Stimulated activated naive B cell treated with anti-CD40 and anti-IgM and Interleukin-4, amounts not matched to agents 10 μg/mL and 1 μg/mL and 100 μg/mL, for 72 hours (primary cell): ENCODE results near the gene SUMO1.

Experiments used
- ATAC-seq, 2 donors: fragments of 150-1000 bp; cut with Tn5 transposase; replicated peaks; 2 replicates each; pipeline ENCODE4 v1.10.0; 2021; ENCODE audit warnings: moderate library complexity in 1 of 2
- DNase-seq: peaks from one replicate; pipeline ENCODE4 v3.0.0; 2021
- H3K27ac Mint-ChIP-seq: one replicate; pipeline ENCODE4 v1.8.0; 2022; ENCODE audit warnings: mild to moderate bottlenecking, mixed read lengths
- H3K27me3 Mint-ChIP-seq, 2 donors: one replicate each; pipeline ENCODE4 v1.8.0; 2022; ENCODE audit warnings: mixed read lengths in 2 of 2
- H3K36me3 Mint-ChIP-seq, 2 donors: one replicate each; pipeline ENCODE4 v1.8.0; 2022; ENCODE audit warnings: mixed read lengths in 2 of 2, mild to moderate bottlenecking in 1 of 2
- H3K4me1 Mint-ChIP-seq, 2 donors: one replicate each; pipeline ENCODE4 v1.8.0; 2022; ENCODE audit warnings: mixed read lengths in 2 of 2, mild to moderate bottlenecking in 1 of 2
- H3K4me3 Mint-ChIP-seq, 2 donors: one replicate each; pipeline ENCODE4 v1.8.0; 2022; ENCODE audit warnings: mild to moderate bottlenecking in 2 of 2, mixed read lengths in 2 of 2, moderate library complexity in 1 of 2
- H3K9me3 Mint-ChIP-seq, 2 donors: one replicate each; pipeline ENCODE4 v1.8.0; 2022; ENCODE audit warnings: mixed read lengths in 2 of 2, mild to moderate bottlenecking in 1 of 2

SUMO1 gene

GRCh38 chr2:202178346-202178958 lies 59.9 kb downstream of the SUMO1 start:
- Mint-ChIP-seq H3K36me3 (no peaks in the 10 kb centered on the region), H3K4me1 (peaks cover 0 to 2% of the 10 kb centered on the region in 2 donors), H3K27me3 (peaks cover 0 to 4% of the 10 kb centered on the region in 2 donors), H3K4me3 (no peak overlapping the region), H3K27ac (no peak overlapping the region), H3K9me3 (no peaks in the 10 kb centered on the region)
- ATAC-seq, result peak; percentile 72 to 81
- DNase-seq, result peak; percentile 17

DNA sequence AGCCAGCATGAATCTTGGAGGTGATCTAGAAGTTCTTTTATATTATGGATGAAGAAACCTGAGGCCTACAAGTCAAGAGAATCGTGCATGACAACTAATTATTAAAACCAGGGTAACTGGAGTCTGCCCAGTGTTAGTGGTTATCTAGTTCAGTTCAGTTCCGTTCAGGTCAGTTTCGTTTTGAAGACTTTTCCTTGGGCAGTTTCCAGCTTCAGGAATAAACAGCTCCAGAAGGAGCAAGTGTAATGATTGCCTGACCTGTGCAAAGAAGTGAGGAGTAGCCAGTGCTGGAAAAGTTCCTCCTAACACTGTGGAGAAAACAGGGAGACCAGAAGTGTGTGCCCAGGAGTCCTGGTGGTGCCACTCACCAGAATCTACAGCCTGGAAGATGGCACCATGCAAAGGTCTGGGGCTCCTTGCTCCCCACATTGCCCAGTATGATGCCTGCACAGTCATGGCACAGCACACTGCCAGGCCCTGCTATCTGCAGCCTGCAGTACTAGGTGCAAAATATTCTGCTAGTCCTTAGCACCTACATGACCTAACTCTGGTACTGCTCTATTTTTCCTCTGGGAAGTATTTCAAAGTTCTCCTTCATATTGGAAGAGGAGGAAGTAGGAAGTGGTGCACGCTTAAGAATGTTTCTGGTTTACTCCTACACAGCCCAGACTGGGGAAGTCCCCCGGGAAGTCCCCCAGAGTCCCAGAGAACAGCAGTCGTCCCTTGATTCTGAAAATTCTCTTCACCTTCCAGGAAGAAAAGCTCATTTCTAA lies 65.8 kb downstream of the SUMO1 start:
- H3K9me3 Mint-ChIP-seq, result no peaks in the 10 kb centered on the region
- H3K27ac Mint-ChIP-seq, result peak overlapping the region; percentile 16
- peaks cover 19 to 20% of the 10 kb centered on the region in 2 donors for H3K27me3 Mint-ChIP-seq
- H3K4me1 Mint-ChIP-seq, result peaks cover 12 to 23% of the 10 kb centered on the region in 2 donors
- DNase-seq, result peak; percentile 38
- H3K4me3 Mint-ChIP-seq, result peak overlapping the region; percentile 4 to 20
- no peaks in the 10 kb centered on the region for H3K36me3 Mint-ChIP-seq
- peak; percentile 75 to 85 for ATAC-seq

GRCh38 chr2:202171241-202171825 lies 67.1 kb downstream of the SUMO1 start:
- peak; percentile 44 to 53 for ATAC-seq
- H3K27ac Mint-ChIP-seq, result no peak overlapping the region
- H3K36me3 Mint-ChIP-seq, result no peaks in the 10 kb centered on the region
- H3K4me3 Mint-ChIP-seq, result peak overlapping the region; percentile 12 to 23
- peak; percentile 4 for DNase-seq
- peaks cover 12 to 23% of the 10 kb centered on the region in 2 donors for H3K4me1 Mint-ChIP-seq
- H3K9me3 Mint-ChIP-seq, result no peaks in the 10 kb centered on the region
- peaks cover 19 to 20% of the 10 kb centered on the region in 2 donors for H3K27me3 Mint-ChIP-seq

DNA sequence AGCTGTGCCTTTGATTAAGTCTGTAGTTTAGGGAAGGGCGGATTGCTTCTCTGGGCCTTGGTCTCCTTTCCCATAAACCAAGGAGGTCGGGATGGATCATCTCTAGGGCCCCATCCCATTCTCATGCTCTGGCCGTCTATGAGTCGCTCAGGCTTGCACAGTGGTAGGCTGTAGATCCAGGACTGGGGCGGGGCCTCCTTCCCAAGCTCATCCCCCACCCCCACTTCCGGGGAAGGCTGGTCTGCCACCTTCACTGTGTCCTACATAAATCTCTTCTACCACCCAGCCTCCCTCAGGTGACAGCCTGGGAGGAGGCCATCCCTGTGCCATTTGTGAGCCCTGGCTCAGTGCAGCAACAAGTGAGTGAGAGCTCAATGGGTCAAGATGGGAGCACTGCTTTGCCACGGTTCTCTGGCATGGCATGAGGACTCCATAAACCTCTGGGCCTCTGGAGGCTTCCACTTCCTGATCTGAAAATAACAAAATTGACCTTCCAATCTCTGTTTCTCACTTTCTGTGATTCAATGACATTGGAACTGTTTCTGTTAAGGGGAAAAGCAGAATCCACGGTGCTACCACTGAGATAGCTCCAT lies 68.5 kb downstream of the SUMO1 start:
- ATAC-seq, result no peak
- no peaks in the 10 kb centered on the region for H3K36me3 Mint-ChIP-seq
- peak overlapping the region; percentile 68 for H3K27ac Mint-ChIP-seq
- H3K27me3 Mint-ChIP-seq, result peaks cover 19 to 20% of the 10 kb centered on the region in 2 donors
- H3K4me1 Mint-ChIP-seq, result peaks cover 12 to 23% of the 10 kb centered on the region in 2 donors
- no peaks in the 10 kb centered on the region for H3K9me3 Mint-ChIP-seq
- DNase-seq, result no peak
- no peak overlapping the region for H3K4me3 Mint-ChIP-seq

DNA sequence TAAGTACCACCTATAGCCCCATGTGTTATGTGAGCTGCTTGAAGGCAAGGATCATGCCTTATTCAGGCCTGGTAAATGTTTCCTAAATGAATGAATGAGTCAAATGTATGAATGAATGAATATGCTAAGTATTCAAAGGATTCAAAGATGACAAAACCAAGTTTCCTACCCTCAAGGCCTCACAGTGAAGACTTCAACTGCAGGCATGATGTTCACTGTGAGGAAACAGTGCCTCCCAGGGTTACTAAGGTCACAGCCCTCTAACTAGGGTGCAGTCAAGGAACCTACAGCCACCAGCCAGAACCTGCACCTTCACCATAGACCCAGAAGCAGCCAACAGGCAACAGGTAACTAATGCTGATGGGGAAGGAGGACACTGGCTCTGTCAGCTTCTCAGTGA lies 69.3 kb downstream of the SUMO1 start:
- Mint-ChIP-seq H3K27ac (no peak overlapping the region), H3K4me1 (peaks cover 12 to 23% of the 10 kb centered on the region in 2 donors), H3K9me3 (no peaks in the 10 kb centered on the region), H3K36me3 (no peaks in the 10 kb centered on the region), H3K4me3 (no peak overlapping the region), H3K27me3 (peaks cover 19 to 20% of the 10 kb centered on the region in 2 donors)
- DNase-seq, result no peak
- no peak for ATAC-seq

GRCh38 chr2:202165945-202166344 lies 72.5 kb downstream of the SUMO1 start:
- DNase-seq, result no peak
- no peak overlapping the region for H3K27ac Mint-ChIP-seq
- no peak for ATAC-seq
- no peaks in the 10 kb centered on the region for H3K9me3 Mint-ChIP-seq
- H3K36me3 Mint-ChIP-seq, result no peaks in the 10 kb centered on the region
- peaks cover 7 to 9% of the 10 kb centered on the region in 2 donors for H3K4me1 Mint-ChIP-seq
- no peak overlapping the region for H3K4me3 Mint-ChIP-seq
- H3K27me3 Mint-ChIP-seq, result peaks cover 12 to 13% of the 10 kb centered on the region in 2 donors

GRCh38 chr2:202165208-202165607 lies 73.2 kb downstream of the SUMO1 start:
- Mint-ChIP-seq H3K27ac (no peak overlapping the region), H3K27me3 (peaks cover 5 to 6% of the 10 kb centered on the region in 2 donors), H3K9me3 (no peaks in the 10 kb centered on the region)

DNA sequence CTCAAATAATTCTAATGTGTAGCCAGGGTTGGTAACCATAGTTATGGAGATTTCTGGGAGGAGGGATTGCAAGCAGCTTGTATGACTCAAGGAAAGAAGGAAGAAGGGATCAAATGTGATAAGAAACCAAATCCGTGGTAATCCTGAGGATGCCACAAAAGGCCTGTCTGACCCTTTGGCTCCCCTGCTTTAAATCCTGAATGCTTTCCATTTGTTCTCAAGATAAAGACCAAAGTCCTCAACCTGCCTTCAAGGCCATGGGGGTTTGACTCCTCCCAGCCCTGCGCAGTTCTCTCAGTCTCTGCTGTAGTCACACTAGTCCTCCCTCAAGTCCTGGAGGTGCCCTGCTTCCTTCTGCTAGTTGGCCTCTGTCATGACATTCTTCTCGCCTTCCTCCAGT lies 74.0 kb downstream of the SUMO1 start:
- peaks cover 3 to 6% of the 10 kb centered on the region in 2 donors for H3K4me1 Mint-ChIP-seq
- no peak overlapping the region for H3K4me3 Mint-ChIP-seq
- no peaks in the 10 kb centered on the region for H3K27me3 Mint-ChIP-seq
- DNase-seq (no peak), ATAC-seq (no peak)
- no peaks in the 10 kb centered on the region for H3K9me3 Mint-ChIP-seq
- no peak overlapping the region for H3K27ac Mint-ChIP-seq
- no peaks in the 10 kb centered on the region for H3K36me3 Mint-ChIP-seq

More at GRCh38 chr2:202165208-202165607, 73.2 kb downstream of the SUMO1 start:
- H3K36me3 Mint-ChIP-seq, result no peaks in the 10 kb centered on the region
- DNase-seq, result no peak
- no peak overlapping the region for H3K4me3 Mint-ChIP-seq
- no peak for ATAC-seq
- peaks cover 5 to 6% of the 10 kb centered on the region in 2 donors for H3K4me1 Mint-ChIP-seq

- no peak for DNase-seq
- H3K27me3 Mint-ChIP-seq, result peaks cover 4% of the 10 kb centered on the region in 2 donors
- no peak overlapping the region for H3K27ac Mint-ChIP-seq
- H3K4me3 Mint-ChIP-seq, result no peak overlapping the region
- no peaks in the 10 kb centered on the region for H3K36me3 Mint-ChIP-seq
- H3K9me3 Mint-ChIP-seq, result no peaks in the 10 kb centered on the region
- ATAC-seq, result no peak
- H3K4me1 Mint-ChIP-seq, result peaks cover 3 to 6% of the 10 kb centered on the region in 2 donors
These were observed 77.1 kb downstream of the SUMO1 start for GRCh38 chr2:202161151-202161835.

DNA sequence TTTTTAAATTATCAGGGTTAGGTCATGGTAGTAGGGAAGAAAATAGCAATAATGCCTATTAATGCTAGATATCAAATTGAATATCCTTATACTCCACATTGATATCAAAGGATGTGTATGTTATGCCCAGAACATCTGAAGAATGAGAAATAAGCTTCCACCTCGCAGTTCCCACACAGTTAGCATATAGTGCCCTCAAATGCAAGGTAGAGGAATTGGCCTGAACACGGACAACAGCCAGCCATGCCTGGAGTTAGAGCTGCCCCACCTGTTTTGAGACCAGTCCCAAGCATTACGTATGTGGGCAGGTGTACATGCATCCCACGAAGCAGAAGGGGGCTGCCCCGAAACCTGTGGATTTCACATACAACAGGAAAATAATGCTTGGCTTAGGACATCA lies 79.6 kb downstream of the SUMO1 start:
- Mint-ChIP-seq H3K36me3 (no peaks in the 10 kb centered on the region), H3K4me1 (peaks cover 3 to 6% of the 10 kb centered on the region in 2 donors), H3K27ac (no peak overlapping the region), H3K9me3 (no peaks in the 10 kb centered on the region), H3K4me3 (no peak overlapping the region), H3K27me3 (peaks cover 4 to 23% of the 10 kb centered on the region in 2 donors)
- no peak for ATAC-seq
- no peak for DNase-seq

- H3K9me3 Mint-ChIP-seq, result no peaks in the 10 kb centered on the region
- no peaks in the 10 kb centered on the region for H3K36me3 Mint-ChIP-seq
- DNase-seq (no peak), ATAC-seq (no peak)
- peaks cover 3 to 6% of the 10 kb centered on the region in 2 donors for H3K4me1 Mint-ChIP-seq
- no peak overlapping the region for H3K4me3 Mint-ChIP-seq
- H3K27me3 Mint-ChIP-seq, result peaks cover 12 to 23% of the 10 kb centered on the region in 2 donors
- no peak overlapping the region for H3K27ac Mint-ChIP-seq
These were observed 81.0 kb downstream of the SUMO1 start for GRCh38 chr2:202157211-202157990.
